GM12801 (cell line): Measurements from ENCODE around the gene CNNM1.

Experiments used
- CTCF ChIP-seq: IDR thresholded peaks from one replicate; pipeline ENCODE4 v1.5.1; 2011; ENCODE audit warnings: control low read depth; ENCODE audit not compliant: insufficient read length; ENCODE audit errors: extremely low read depth

CNNM1 gene

DNA sequence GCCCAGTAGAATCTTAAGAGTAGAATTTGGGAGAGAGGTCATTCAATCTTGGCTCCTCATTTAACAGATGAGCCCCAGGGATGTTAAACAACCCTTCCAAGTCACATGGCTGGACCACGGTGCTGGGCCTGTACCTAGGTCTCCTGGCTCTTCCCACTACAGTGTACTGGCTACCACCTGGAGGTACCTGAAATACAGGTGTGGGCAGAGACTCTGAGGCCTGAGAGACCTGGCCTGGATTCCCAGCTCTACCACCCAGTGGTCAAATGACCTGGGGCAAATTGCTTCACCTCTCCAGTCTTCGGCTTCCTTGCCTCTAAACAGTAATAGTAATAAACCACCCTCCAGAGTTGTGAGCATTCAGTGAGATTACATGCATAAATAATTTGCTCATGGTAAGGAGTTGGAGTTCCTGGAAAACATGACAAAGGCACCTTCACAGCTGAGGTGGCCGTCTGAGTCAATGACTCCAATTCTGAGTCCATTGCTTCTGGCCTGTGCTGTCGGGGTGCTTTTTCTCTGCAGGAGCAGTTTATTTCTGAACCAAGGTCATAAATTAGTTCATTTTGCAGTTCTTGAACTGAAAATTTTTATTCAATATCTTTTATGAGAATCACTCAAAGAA lies 98.5 kb downstream of the CNNM1 start:
- TF ChIP-seq CTCF = no peak

DNA sequence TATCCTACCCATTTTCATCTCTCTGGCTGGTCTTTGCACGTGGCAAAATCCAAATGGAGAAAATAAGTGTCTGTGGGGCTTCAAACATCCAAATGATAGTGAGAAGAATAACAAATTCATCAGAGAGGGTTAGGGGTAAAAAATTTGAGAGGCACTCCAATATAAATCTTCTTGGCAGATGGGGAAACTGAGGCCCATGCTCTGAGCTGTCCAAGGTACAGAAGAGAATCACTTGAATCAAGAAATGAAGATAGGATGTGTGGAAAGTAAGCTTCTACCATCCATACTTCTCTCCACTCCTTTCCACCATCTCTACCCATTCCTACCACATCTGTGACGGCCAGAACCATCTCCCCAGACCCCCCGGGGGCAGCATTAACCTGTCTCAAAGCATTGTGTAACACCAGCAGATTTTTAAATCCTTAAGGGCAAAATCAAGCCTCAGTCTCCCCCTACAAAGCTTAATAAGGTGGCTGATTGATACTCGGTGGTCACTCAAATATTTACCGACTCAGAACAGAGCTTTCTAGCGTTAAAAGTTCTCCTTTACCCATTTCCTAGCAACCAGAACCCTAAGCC lies 100.5 kb downstream of the CNNM1 start:
- TF ChIP-seq CTCF = no peak

GRCh38 chr10:99430116-99430450 lies 100.9 kb downstream of the CNNM1 start:
- TF ChIP-seq CTCF = no peak

DNA sequence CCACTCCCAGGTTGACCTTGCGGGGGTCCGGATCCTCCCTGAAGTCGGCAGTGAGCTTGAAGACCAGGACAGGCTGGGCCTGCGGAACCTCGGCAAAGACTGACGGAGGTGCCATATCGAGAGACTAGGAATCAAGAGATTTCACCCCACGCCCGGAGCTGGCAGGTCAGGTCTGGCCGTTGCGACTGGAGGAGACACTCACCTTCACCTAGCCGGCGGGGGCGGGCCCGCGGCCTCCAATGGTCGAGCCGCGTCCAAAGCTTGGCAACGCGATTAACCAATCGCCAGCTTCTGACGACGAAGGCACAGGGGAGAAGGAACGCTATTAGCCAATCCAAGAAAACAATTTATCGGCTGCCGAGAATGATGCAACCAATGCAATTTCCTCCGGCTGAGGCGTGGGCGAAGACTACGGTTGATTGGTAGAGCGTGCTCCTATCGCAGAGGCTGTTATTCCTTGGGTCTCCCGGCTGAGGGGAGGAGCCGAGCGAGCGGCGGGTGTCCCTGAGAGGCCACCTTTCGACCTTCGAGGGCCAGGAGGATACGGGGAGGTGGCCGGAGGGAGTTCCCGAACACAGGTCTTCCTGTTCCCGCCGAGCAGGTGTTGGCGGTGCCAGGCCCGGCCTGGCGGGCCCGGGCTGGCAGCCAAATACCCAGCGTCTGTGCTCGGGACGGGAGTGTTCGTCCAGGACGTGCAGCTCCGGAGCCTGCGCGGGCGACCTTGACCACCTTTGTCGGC lies 101.5 kb downstream of the CNNM1 start, which contains the start of gene GOT1:
TSS of gene GOT1 (minus strand) at position 174 of the 739 bp plus-strand sequence. CDS start at position 115, 59 bp downstream.
- TF ChIP-seq CTCF = no peak

- TF ChIP-seq CTCF = no peak
Observed at GRCh38 chr10:99431190-99431760, 102.1 kb downstream of the CNNM1 start.

DNA sequence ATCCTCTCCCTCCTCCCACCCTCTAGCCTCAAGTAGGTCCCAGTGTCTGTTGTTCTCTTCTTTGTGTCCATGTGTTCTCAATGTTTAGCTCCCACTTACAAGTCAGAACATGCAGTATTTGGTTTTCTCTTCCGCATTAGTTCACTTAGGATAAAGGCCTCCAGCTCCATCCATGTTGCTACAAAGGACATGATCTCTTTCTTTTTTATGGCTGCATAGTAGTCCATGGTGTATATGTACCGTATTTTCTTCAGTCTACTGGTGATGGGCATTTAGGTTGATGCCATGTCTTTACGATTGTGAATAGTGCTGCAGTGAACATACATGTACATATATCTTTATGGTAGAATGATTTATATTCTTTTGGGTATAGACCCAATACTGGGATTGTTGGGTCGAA lies 102.9 kb downstream of the CNNM1 start:
- TF ChIP-seq CTCF = no peak

DNA sequence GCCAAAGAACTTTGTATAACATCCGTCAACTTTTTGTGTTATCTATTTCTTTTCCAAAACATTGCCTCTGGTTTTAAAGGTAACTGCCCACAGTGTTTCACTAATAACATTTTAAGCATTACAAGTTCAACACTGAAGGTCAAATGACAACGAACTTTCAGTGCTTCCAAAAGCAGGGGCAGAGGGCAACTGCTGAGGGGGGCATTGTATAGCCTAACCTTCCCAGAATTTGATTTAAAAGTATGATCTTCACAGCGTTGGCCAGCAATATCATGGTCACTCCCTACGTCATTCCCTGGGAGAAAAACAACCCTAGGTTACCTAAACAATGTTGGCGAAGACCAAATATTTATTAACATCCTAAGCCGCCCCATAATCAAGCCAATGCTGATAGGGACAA lies 103.7 kb downstream of the CNNM1 start:
- TF ChIP-seq CTCF = no peak
